T47D (cell line): Measurements from ENCODE around the gene PRKG1.

Experiments used
- DNase-seq, 2 experiments: peaks; one replicate each; pipeline versions ENCODE4 v3.0.0 to v3.0.0-alpha.2; 2011 to 2012; ENCODE audit warnings: low read depth in 1 of 2, low spot score in 1 of 2
- JUND ChIP-seq: IDR thresholded peaks from 2 replicates; pipeline ENCODE4 v1.6.1; 2012; ENCODE audit warnings: low read depth
- in situ Hi-C: cut with HindIII; loops from 2 replicates; pipeline ENCODE4 v1.10.0; 2016; ENCODE audit warnings: low sequenced_read_pairs, low pct_unique_long_range_greater_than_20kb

The PRKG1 gene

GRCh38 chr10:51861051-51861450 is 786.8 kb downstream of the PRKG1 start:
- in situ Hi-C loops: no loop called here
- no peak for DNase-seq
- no peak for TF ChIP-seq JUND

GRCh38 chr10:51861731-51862130 is 787.4 kb downstream of the PRKG1 start:
- TF ChIP-seq JUND: no peak
- in situ Hi-C loops: no loop called here
- DNase-seq: peak in 1 of 2 experiments; percentile 32

GRCh38 chr10:51862149-51862548 is 787.9 kb downstream of the PRKG1 start:
- DNase-seq: no peak
- TF ChIP-seq JUND: no peak
- in situ Hi-C loops: no loop called here

GRCh38 chr10:51867956-51868355 is 793.7 kb downstream of the PRKG1 start:
- no peak for TF ChIP-seq JUND
- DNase-seq: no peak
- in situ Hi-C loops: no loop called here

- DNase-seq: no peak
- no peak for TF ChIP-seq JUND
- in situ Hi-C loops: no loop called here
Observed at GRCh38 chr10:51874131-51874530, 799.8 kb downstream of the PRKG1 start.

GRCh38 chr10:51875610-51876009 is 801.3 kb downstream of the PRKG1 start:
- DNase-seq: peak in 1 of 2 experiments; percentile 36
- in situ Hi-C loops: no loop called here
- no peak for TF ChIP-seq JUND

- in situ Hi-C loops: no loop called here
- TF ChIP-seq JUND: no peak
- DNase-seq: peak in 1 of 2 experiments; percentile 25
Observed at GRCh38 chr10:51876503-51876902, 802.2 kb downstream of the PRKG1 start.

GRCh38 chr10:51876979-51877378 is 802.7 kb downstream of the PRKG1 start:
- TF ChIP-seq JUND: no peak
- in situ Hi-C loops: no loop called here
- no peak for DNase-seq

GRCh38 chr10:51877636-51878035 is 803.3 kb downstream of the PRKG1 start:
- in situ Hi-C loops: no loop called here
- DNase-seq: no peak
- TF ChIP-seq JUND: no peak

GRCh38 chr10:51878695-51879094 is 804.4 kb downstream of the PRKG1 start:
- DNase-seq: no peak
- no peak for TF ChIP-seq JUND

GRCh38 chr10:51879238-51879637 is 805.0 kb downstream of the PRKG1 start:
- no peak for TF ChIP-seq JUND
- peak in 1 of 2 experiments; percentile 26 for DNase-seq
- in situ Hi-C loops: no loop called here

More at GRCh38 chr10:51878695-51879094, 804.4 kb downstream of the PRKG1 start:
- in situ Hi-C loops: no loop called here

GRCh38 chr10:51881213-51881612 is 806.9 kb downstream of the PRKG1 start:
- no peak for TF ChIP-seq JUND
- DNase-seq: no peak
- in situ Hi-C loops: no loop called here

- DNase-seq: no peak
- in situ Hi-C loops: no loop called here
Observed at GRCh38 chr10:51886438-51887068, 812.3 kb downstream of the PRKG1 start.

GRCh38 chr10:51888263-51888662 is 814.0 kb downstream of the PRKG1 start:
- in situ Hi-C loops: no loop called here
- TF ChIP-seq JUND: no peak

More at GRCh38 chr10:51886438-51887068, 812.3 kb downstream of the PRKG1 start:
- no peak for TF ChIP-seq JUND

More at GRCh38 chr10:51888263-51888662, 814.0 kb downstream of the PRKG1 start:
- no peak for DNase-seq
